AG09319 (cell line): Measurements from ENCODE around the gene PDK2.

Experiments
- DNase-seq: peaks from one replicate; pipeline ENCODE4 v3.0.0-alpha.2; 2010; ENCODE audit warnings: low read depth; ENCODE audit errors: extremely low read depth
- TF ChIP-seq, protein P1 (sequence below): IDR thresholded peaks from 2 replicates; pipeline ENCODE4 v1.5.1; 2011; ENCODE audit warnings: low read depth, mild to moderate bottlenecking, inconsistent platforms, low read length, moderate library complexity

Gene PDK2

DNA sequence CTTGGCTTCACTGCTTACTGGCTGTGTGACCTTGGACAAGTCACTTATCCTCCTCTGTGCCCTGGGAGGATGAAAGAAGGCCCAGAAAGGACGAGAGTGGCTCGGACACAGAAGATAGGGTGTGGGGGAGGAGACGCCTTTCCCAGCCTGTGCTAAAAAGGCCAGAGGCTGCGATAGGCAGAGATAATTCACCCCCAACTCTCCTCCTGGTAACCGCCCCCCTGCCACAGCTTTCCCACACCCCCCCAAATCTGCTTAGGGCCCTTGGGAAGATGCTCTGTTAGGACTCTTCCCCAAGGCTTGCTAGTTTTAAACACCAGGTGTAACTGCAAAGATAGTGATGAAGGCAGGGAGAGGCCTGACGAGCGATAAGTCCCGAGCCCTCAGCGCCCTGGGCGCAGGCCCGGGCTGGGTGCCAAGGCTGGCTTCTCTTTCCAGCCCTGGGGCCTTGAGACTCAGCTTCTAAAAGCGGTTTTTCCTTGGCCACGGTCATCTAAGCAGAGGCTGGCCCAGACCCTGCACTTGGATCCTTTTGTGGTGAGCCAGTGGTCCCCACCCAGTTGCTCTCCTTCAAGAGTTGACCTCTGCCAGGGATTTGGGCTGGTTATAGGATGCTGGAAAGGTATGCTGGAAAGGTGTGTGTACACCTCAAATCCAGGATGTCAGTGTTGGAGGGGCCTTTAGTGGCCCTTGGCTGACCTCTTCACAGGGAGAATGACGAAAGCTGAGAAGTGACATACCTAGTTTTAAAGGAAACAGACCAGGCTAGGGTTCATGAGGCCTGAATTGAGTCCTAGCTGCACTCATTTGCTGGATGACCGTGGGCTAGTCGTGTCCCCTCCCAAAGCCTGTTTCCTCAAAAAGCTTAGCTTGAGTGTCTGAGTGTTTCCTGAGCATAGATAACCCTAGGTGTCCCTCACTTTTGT is 58.8 kb downstream of the PDK2 start:
- TF ChIP-seq, protein P1, sequence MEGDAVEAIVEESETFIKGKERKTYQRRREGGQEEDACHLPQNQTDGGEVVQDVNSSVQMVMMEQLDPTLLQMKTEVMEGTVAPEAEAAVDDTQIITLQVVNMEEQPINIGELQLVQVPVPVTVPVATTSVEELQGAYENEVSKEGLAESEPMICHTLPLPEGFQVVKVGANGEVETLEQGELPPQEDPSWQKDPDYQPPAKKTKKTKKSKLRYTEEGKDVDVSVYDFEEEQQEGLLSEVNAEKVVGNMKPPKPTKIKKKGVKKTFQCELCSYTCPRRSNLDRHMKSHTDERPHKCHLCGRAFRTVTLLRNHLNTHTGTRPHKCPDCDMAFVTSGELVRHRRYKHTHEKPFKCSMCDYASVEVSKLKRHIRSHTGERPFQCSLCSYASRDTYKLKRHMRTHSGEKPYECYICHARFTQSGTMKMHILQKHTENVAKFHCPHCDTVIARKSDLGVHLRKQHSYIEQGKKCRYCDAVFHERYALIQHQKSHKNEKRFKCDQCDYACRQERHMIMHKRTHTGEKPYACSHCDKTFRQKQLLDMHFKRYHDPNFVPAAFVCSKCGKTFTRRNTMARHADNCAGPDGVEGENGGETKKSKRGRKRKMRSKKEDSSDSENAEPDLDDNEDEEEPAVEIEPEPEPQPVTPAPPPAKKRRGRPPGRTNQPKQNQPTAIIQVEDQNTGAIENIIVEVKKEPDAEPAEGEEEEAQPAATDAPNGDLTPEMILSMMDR, result no peak
- no peak for DNase-seq

DNA sequence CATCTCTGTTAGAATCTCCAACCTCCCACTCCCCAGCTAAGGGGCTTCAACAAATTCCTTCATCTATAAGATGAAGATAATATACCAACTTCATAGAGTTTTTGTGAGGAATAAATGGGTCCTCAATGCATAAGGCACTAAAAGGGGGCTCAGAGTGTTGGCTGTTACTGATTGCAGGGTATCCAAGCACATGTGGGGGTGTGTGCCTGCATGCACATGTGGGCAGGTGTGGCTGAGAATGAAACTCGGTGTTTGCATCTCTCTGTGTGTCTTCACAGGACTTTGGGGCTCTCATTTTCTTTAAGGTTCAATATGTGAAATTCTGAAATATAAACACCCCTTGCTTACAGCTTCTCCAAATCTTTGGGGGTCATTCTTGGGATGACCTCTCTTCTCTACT is 59.5 kb downstream of the PDK2 start:
- TF ChIP-seq, protein P1, result no peak
- DNase-seq, result no peak

DNA sequence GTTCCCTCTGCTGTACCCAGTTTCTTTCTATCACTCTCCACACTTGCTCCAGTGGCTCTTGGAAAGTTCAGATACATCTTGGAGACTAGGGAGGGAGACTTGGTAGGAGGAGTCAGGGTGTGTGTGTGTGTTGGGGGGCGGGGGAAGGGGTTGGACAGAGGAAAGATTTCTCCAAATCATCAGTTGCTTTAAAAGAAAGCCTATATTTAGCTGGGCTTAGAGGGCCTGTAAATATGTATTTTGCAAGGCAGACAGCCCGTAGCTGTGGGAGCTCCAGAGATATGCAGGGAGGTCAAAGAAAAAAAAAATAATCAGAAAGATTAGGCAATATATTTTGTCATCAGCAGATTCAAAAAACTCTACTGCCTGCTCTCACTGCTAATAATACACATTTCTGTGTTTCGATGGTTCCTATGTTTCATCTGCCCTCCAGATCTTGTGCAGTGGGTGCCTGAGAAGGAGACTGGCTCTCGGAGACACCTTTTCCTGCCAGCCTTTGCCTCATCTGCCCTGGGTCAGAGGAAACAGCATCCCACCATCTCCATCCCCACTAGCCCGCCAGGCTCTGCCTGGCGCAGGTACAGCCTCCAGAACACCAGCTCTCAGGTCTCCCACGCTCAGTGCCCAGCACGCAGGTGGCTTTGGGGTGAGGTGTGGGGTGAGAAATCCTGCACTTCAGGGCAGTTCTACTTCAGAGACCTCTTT is 60.1 kb downstream of the PDK2 start:
- TF ChIP-seq, protein P1, result no peak
- DNase-seq, result peak; percentile 49

DNA sequence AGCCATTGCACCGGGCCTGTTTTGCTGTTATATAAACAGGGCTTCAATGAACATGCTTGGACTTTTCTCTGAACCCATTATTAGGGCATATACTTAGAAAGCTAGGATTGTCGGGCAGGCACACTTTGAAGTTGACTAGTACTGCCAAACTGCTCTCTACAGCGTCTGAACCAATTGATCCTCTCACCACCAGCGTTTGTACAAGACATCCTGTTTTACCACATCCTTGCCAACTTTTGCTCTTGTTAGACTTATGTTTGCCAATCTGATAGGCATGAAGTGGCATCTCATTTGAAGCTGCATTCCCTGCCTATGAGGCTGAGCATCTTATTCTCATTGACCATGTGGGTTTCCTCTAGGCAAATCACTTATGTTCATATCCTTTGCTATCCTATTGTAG is 62.7 kb downstream of the PDK2 start:
- TF ChIP-seq, protein P1, result no peak
- DNase-seq, result no peak

DNA sequence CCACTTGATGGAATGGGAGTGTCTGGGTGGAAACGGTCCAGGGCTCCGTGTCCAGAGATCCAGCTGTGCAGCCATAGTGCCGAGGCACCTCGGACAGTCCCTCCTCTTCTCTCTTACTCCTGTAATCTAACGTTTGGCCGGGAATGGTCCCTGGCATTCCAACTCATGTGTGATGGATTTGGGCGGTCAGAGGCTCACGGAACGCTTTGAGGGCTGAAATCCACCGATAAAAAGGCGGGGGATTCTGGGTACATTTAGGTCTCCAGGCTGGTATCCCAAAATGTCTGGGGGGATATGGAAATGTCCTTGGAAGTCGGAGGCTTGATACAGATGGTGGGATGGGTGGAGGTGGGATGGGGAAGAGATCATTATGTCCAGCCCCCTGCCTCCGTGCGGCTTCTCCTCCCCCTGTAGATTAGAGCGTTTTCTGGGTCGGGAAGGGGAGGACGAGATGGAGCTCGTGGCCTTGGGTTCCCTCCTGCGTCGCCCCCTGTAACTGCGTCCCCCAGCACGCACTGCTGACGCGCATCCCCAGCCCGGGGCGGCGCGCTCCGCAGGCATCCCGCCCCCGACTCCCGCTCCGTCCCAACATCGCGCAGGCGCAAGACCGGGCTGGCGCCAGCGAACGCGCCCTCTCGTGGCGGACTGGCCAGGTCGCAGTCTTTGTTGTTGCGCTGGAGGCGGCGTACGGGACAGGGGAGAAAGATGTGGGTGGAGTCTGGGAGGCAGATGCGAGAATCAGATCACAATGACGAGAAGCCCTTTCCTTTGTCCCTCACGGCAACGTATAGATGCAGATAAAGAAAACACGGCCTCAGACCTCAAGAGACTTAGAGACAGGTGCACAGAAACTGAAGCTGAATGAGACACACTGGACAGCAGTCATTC is 66.1 kb downstream of the PDK2 start:
- DNase-seq, result peak; percentile 73
- TF ChIP-seq, protein P1, result peak; percentile 83
